Caco-2 (cell line): ENCODE data around the gene CAPN5. TPM values are rescaled to one million over a fixed set of nuclear protein-coding genes. Genes with fewer than 3 reads are reported as not detected.

Experiments used
- BruUV-seq: library from RNA; stranded (reverse); fragments of 400-500 nt; replicated peaks from 2 replicates; lab custom pipeline; 2021; lab: Mats Ljungman, UMichigan
- CTCF ChIA-PET: fragments of 300-600 bp; sonication (Branson Sonifier 250); formaldehyde crosslinking; loops from one replicate; lab custom pipeline; 2022; ENCODE audit warnings: antibody characterized with exemption; lab: Charles Lee
- POLR2A ChIA-PET: fragments of 300-600 bp; sonication (Branson Sonifier 250); formaldehyde crosslinking; loops from one replicate; lab custom pipeline; 2022; ENCODE audit warnings: antibody characterized with exemption; lab: Charles Lee
- DNase-seq, 2 experiments: peaks; one replicate each; pipeline versions ENCODE4 v3.0.0 to v3.0.0-alpha.2; 2020 to 2022
- H3K27me3 ChIP-seq: replicated peaks from 2 replicates; pipeline ENCODE4 v1.6.0; 2011; ENCODE audit warnings: low read length; ENCODE audit not compliant: control insufficient read depth, insufficient read depth
- H3K36me3 ChIP-seq: 2 replicates; pipeline ENCODE4 v1.5.1; 2011; ENCODE audit warnings: low read length; ENCODE audit not compliant: control insufficient read depth, insufficient read depth
- H3K4me1 ChIP-seq: fragments of 250-450 bp; sonication (Bioruptor Pico); 2 replicates; pipeline ENCODE4 v1.5.1; 2020; ENCODE audit warnings: mild to moderate bottlenecking
- H3K4me3 ChIP-seq: 2 replicates; pipeline ENCODE4 v1.5.1; 2011; ENCODE audit warnings: low read depth, mild to moderate bottlenecking, control low read depth, low read length
- H3K9me3 ChIP-seq: fragments of 250-450 bp; sonication (Bioruptor Pico); 2 replicates; pipeline ENCODE4 v1.5.1; 2020; ENCODE audit warnings: mild to moderate bottlenecking, moderate library complexity
- H3K27ac Mint-ChIP-seq: one replicate; pipeline ENCODE4 v1.8.0; 2022; ENCODE audit warnings: mixed read lengths; ENCODE audit not compliant: unreplicated experiment
- H3K27me3 Mint-ChIP-seq: one replicate; pipeline ENCODE4 v1.8.0; 2022; ENCODE audit warnings: mixed read lengths; ENCODE audit not compliant: insufficient read depth, unreplicated experiment
- H3K36me3 Mint-ChIP-seq: one replicate; pipeline ENCODE4 v1.8.0; 2022; ENCODE audit warnings: mild to moderate bottlenecking, mixed read lengths; ENCODE audit not compliant: insufficient read depth, unreplicated experiment
- H3K4me1 Mint-ChIP-seq: one replicate; pipeline ENCODE4 v1.8.0; 2022; ENCODE audit warnings: low read depth, mixed read lengths; ENCODE audit not compliant: unreplicated experiment
- H3K4me3 Mint-ChIP-seq: one replicate; pipeline ENCODE4 v1.8.0; 2022; ENCODE audit warnings: mild to moderate bottlenecking, moderate library complexity, mixed read lengths; ENCODE audit not compliant: unreplicated experiment
- H3K9me3 Mint-ChIP-seq: one replicate; pipeline ENCODE4 v1.8.0; 2022; ENCODE audit warnings: mixed read lengths; ENCODE audit not compliant: unreplicated experiment
- intact Hi-C: fragments of 100-400 bp; cut with micrococcal nuclease; formaldehyde crosslinking; loops from one replicate; pipeline ENCODE4 v1.10.0; 2022; ENCODE audit not compliant: unreplicated experiment
- total RNA-seq: library from RNA; stranded (reverse); gene quantifications from 2 replicates; pipeline ENCODE4 v1.2.3, GENCODE V29; 2022
- TF ChIP-seq, protein P1 (sequence below), 2 experiments: fragments of 200-600 bp in 1 of 2; IDR thresholded peaks; 1 replicate in 1 of 2; 2 replicates in 1 of 2; pipeline versions ENCODE4 v1.5.1 to v1.8.0; 2011 to 2022; ENCODE audit warnings: antibody characterized with exemption in 1 of 2, control low read depth in 1 of 2, inconsistent platforms in 1 of 2, low read depth in 1 of 2, low read length in 1 of 2, mild to moderate bottlenecking in 1 of 2, moderate library complexity in 1 of 2; ENCODE audit not compliant: insufficient read depth in 1 of 2, severe bottlenecking in 1 of 2, unreplicated experiment in 1 of 2

The CAPN5 gene
- total RNA-seq, 1 experiment from 2014 or later = 21.2 TPM

DNA sequence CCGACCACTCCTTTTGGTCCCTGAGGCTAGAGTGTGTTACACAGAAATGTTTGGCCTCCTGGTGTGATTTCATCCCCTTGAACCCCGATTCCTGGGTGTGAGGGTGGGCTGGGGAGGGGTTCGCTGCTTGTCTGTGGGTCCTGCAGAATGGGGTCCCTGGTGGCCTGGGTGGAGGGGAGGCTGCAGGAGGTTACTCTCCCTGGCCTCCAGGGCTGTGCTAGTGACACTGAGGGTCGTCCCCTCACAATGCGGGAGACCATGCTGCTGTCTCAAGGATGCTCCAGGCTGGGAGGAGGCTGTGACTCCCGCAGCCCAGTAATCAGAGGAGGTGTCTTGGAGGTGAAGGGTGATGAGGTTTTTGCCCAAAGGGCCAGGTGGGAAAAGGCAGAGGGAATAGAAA, 18.9 kb downstream of the CAPN5 start:
- CTCF ChIA-PET = no interaction called here
- H3K27me3 ChIP-seq = no peaks in the 10 kb centered on the region
- H3K36me3 ChIP-seq = no peaks in the 10 kb centered on the region
- Mint-ChIP-seq H3K4me1 (peaks cover 14% of the 10 kb centered on the region), H3K9me3 (no peaks in the 10 kb centered on the region), H3K27me3 (no peaks in the 10 kb centered on the region), H3K27ac (no peak overlapping the region), H3K4me3 (no peak overlapping the region), H3K36me3 (no peaks in the 10 kb centered on the region)
- intact Hi-C loops = no loop called here
- TF ChIP-seq, protein P1, sequence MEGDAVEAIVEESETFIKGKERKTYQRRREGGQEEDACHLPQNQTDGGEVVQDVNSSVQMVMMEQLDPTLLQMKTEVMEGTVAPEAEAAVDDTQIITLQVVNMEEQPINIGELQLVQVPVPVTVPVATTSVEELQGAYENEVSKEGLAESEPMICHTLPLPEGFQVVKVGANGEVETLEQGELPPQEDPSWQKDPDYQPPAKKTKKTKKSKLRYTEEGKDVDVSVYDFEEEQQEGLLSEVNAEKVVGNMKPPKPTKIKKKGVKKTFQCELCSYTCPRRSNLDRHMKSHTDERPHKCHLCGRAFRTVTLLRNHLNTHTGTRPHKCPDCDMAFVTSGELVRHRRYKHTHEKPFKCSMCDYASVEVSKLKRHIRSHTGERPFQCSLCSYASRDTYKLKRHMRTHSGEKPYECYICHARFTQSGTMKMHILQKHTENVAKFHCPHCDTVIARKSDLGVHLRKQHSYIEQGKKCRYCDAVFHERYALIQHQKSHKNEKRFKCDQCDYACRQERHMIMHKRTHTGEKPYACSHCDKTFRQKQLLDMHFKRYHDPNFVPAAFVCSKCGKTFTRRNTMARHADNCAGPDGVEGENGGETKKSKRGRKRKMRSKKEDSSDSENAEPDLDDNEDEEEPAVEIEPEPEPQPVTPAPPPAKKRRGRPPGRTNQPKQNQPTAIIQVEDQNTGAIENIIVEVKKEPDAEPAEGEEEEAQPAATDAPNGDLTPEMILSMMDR (IDR thresholded peaks at IDR 0.05; ENCODE audit: insufficient read depth in 1 of 2, low read depth in 1 of 2, low read length in 1 of 2, severe bottlenecking in 1 of 2, unreplicated experiment in 1 of 2) = no peak
- POLR2A ChIA-PET = no interaction called here
- no peaks in the 10 kb centered on the region for H3K9me3 ChIP-seq
- DNase-seq = peak in 1 of 2 experiments; percentile 28
- H3K4me3 ChIP-seq = no peak overlapping the region
- no TSS peak for BruUV-seq
- H3K4me1 ChIP-seq = peaks cover 18% of the 10 kb centered on the region

DNA sequence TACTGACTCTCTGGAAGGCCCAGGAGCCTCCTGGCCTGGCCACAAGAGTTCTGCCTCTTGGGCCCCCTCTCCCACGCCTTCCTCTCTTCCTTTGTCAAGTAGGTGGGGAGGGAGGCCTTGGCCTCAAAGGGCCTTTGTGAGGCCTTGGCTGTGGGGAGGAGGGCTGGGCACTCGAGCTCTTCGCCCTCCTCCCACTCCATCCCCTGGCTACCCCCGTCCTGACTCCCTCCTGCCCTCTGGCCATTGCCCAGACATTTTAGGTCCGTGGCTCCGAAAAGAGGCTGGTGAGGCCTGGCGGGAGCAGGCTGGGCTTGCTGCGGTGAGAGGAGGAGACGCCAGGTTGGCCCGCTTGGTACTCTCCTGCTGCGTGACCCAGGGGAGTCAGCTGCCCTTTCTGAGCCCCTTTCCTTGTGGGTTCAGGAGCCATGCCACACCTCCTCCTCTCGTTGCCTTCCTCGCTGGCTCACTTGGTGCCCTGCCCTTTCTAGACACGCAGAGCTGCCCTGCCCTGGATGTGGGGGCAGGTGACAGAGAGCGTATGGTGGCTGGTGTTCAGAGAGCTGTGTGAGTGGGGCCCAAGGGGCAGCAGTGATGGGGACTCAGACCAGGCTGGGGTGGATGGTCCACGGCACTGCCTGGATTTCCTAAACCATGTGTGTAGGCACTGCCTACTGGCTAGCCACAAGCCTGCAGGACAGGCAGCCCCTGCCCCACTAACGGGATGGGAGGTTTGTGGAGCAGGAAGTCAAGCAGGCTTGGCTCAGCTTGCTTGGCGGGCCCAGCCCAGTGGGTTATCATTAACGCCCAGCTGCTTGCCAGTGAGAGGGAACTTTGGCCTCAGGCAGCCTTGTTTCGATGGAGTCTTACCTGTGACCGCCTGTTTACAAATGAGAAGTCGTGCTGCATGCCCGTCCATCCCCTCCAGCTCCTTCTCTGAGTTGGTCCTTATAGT, 20.0 kb downstream of the CAPN5 start:
- no peak overlapping the region for H3K4me3 ChIP-seq
- H3K4me3 Mint-ChIP-seq = no peak overlapping the region
- H3K4me1 ChIP-seq = peaks cover 21% of the 10 kb centered on the region
- no peaks in the 10 kb centered on the region for H3K36me3 Mint-ChIP-seq
- H3K27me3 ChIP-seq = no peaks in the 10 kb centered on the region
- ChIA-PET CTCF (interaction anchor here (0.7 to 1.2 kb wide), 4 partner anchors 9 to 353 kb away, joined by 3 to 5 read pairs (median 3); no protein-coding TSS in a partner anchor), POLR2A (interaction anchor here (1.3 kb wide), 1 partner anchor 39 kb away, joined by 10 read pairs; no protein-coding TSS in a partner anchor)
- TF ChIP-seq, protein P1 (IDR thresholded peaks at IDR 0.05; ENCODE audit: insufficient read depth in 1 of 2, low read depth in 1 of 2, low read length in 1 of 2, severe bottlenecking in 1 of 2, unreplicated experiment in 1 of 2) = no peak
- no peaks in the 10 kb centered on the region for H3K9me3 ChIP-seq
- BruUV-seq = no TSS peak
- peaks cover 21% of the 10 kb centered on the region for H3K4me1 Mint-ChIP-seq
- intact Hi-C loops = loop anchor here (1.0 kb wide), 1 partner anchor 39 kb away; no protein-coding TSS in a partner anchor
- DNase-seq = peak in 1 of 2 experiments; percentile 57
- no peaks in the 10 kb centered on the region for H3K27me3 Mint-ChIP-seq
- H3K9me3 Mint-ChIP-seq = no peaks in the 10 kb centered on the region
- no peaks in the 10 kb centered on the region for H3K36me3 ChIP-seq
- no peak overlapping the region for H3K27ac Mint-ChIP-seq

DNA sequence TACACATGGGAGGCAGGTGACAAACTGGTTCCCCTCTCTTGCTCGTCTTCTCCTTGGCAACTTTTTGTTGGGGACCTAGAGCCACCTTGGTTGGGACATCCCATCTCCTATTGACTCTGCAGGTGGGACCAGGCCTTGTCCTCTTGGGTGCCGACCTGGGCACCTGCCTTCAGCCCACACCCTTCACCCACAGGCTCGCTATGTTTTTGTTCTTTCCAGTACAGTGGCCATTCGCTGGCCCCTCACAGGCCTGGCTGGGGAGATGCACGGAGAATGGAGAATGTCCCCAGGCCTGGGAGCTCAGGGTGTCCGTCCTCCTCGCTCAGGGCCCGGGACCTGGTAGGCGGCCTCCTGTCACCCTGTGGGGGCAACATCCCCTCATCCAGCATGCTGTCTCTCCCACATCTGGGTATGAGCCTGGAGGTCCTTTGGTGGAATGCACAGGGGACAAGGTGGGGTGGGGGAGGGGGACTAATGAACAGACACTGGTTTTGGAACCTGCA, 21.0 kb downstream of the CAPN5 start:
- intact Hi-C loops = loop anchor here (1.0 kb wide), 1 partner anchor 40 kb away; no protein-coding TSS in a partner anchor
- peaks cover 21% of the 10 kb centered on the region for H3K4me1 ChIP-seq
- CTCF ChIA-PET = interaction anchor here (1.2 kb wide), 1 partner anchor 40 kb away, joined by 5 read pairs; no protein-coding TSS in a partner anchor

More for the DNA sequence above, 21.0 kb downstream of the CAPN5 start:
- no TSS peak for BruUV-seq
- no peak for DNase-seq
- H3K9me3 ChIP-seq = no peaks in the 10 kb centered on the region
- TF ChIP-seq, protein P1 (IDR thresholded peaks at IDR 0.05; ENCODE audit: insufficient read depth in 1 of 2, low read depth in 1 of 2, low read length in 1 of 2, severe bottlenecking in 1 of 2, unreplicated experiment in 1 of 2) = no peak
- Mint-ChIP-seq H3K4me3 (no peak overlapping the region), H3K36me3 (no peaks in the 10 kb centered on the region), H3K4me1 (peaks cover 21% of the 10 kb centered on the region), H3K27me3 (no peaks in the 10 kb centered on the region), H3K27ac (no peak overlapping the region), H3K9me3 (no peaks in the 10 kb centered on the region)
- no peaks in the 10 kb centered on the region for H3K36me3 ChIP-seq
- no peaks in the 10 kb centered on the region for H3K27me3 ChIP-seq
- H3K4me3 ChIP-seq = no peak overlapping the region
- POLR2A ChIA-PET = no interaction called here
